Left lobe of liver (tissue), 2 donors: ENCODE data around the gene AMPH. TPM values are rescaled to one million over a fixed set of nuclear protein-coding genes. Genes with fewer than 3 reads are reported as not detected.
A peak's percentile ranks its signal among the peaks of the same experiment; 100 is the strongest.

ENCODE experiments used
- ATAC-seq: fragments of 200-7000 bp; cut with Tn5 transposase; one replicate; pipeline ENCODE4 v1.9.1; 2020; ENCODE audit warnings: mild to moderate bottlenecking, moderate library complexity
- DNase-seq: peaks from one replicate; pipeline ENCODE4 v3.0.0-alpha.2; 2020; ENCODE audit warnings: low spot score
- total RNA-seq: library from RNA; stranded (reverse); gene quantifications from one replicate; pipeline ENCODE4 v1.2.1, GENCODE V29; 2021
- donor health status: DM: no; HTN: no; CAD: no; lungs with moderate emphysema.
- donor health status: DM: no; HTN: yes; CAD: no.

AMPH gene
- total RNA-seq, 1 donor from 2014 or later: 1.1 TPM

DNA sequence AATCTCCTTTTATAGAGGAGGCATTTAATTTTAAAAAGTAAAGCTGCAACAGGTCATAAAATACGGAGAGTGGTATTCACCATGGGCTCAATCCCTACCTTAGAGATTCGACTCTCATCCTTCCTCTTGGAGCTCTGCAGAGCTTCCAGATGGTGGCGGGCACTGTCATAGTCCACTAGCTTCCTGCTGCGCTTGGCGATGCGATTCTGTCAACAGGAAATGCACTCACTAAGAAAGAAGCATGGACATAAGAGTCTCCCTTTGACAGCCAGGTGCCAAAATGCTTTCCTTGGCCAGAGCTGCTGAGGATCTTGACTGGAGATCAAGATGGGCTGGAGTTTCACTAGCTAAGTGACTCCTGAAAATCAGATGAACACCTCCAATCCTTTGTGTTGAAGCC lies 154.4 kb downstream of the AMPH start:
- no peak for DNase-seq
- no peak for ATAC-seq

DNA sequence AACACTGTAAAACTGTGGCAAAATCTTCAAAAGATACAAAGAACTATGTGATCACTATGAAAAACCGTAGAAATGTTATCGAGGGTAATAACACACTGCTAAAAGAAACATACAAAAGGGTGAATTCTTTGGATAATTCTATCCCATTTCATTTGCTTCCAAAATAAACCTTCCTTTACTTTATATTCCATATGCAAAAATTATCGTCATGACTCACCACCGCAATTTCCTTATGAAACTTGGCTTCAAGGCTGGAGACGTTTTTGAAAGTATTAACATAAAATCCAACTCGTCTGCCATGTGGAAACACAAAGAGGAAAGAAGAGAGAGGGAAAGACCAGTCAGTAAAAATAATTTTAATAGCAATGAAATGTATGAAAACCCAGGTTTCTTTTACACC lies 165.2 kb downstream of the AMPH start:
- ATAC-seq (no peak), DNase-seq (no peak)

DNA sequence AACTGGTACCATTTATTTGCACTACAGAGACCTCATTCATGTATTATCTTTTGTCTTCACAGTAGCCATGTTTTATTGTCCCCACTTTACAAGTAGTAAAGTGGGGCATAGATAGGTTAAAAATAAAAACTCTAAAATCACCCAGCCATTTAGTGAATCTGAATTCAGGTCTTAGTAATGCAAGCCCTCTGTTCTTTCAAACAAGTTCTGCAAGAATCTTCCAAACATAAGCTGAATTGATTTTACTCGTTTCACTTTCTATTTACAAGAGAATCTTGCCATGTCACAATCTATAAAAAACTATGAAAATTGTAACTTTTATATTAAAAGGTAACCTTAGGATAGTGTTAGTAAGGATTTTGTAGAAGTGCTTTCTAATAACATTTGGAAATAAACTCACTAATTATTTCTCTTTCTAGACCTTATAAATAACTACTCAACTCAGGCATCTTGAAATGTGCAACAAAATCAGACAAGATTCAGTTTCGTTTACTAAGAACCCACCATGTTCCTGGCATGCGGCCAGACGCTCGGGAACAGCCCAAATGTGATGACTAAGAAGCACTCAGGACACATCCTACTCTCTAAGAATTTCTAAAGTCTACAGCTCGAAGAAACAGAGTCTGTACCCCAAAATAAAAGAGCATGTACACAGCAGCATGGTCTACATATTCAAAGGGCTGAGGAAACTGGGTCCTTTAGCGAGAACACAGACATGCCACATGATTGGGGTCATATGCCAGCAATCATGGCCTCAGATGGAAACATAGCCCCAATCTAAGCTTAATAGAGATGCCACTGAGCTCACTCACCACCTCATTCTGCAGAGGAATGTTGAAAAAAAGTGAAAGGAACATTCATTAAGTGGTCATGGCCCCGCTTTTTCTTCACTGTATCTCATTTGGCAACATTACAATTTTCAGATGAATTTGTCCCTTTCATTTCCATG lies 167.6 kb downstream of the AMPH start:
- DNase-seq (peak; percentile 48), ATAC-seq (no peak)

DNA sequence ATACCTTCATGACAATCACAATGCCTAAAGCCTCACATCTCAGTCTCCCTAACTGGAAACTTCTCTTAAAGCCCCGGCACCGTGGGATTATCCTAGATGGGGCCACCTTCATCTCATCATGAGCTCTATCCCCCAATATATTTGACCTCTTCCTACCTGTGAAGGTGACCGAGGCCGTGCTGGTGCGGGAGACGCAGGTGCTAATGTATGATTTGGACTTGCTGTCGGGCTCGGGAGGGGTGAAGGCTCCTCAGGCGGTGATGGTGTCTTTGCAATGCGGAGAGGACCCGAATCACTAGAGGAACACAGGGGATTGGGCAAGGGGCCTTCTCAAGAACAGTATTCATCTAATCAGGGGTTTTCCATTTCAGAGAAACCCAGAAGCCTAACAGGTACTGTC lies 168.4 kb downstream of the AMPH start:
- ATAC-seq (no peak), DNase-seq (no peak)

DNA sequence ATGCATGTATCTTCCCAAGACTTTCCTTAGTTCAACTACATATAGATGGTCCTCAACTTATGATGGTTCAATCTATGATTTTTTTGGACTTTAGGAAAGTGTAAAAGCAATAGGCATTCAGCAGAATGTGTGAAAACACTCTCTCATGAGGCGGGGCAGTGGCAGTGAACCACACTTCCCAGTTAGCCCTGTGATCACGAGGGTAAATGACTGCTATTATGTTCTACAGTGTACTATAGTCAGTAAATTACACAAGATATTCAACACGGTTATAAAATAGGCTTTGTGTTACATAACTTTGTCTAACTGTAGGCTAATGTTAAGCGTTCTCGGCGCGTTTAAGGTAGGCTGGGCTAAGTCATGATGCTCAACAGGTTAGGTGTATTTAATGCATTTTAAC lies 169.3 kb downstream of the AMPH start:
- DNase-seq: no peak
- no peak for ATAC-seq

DNA sequence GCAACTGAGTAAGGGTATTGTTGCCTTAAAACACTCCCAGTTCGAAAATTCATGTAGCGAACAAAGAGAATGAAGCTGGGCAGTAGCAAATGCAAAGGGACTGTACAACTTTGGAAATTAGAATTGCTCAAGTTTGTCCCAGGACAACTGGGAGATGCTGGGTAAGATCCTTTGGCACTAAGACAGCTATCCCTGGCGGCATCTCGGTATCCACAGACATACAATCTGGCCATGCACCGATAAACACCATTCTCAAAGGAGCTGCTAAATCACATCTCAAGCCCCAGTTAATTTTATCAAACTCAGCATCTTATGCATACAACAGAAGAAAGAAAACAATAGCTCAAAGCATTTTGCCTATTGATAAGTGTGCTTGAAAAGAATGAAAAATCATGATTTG lies 177.3 kb downstream of the AMPH start:
- no peak for DNase-seq
- no peak for ATAC-seq

DNA sequence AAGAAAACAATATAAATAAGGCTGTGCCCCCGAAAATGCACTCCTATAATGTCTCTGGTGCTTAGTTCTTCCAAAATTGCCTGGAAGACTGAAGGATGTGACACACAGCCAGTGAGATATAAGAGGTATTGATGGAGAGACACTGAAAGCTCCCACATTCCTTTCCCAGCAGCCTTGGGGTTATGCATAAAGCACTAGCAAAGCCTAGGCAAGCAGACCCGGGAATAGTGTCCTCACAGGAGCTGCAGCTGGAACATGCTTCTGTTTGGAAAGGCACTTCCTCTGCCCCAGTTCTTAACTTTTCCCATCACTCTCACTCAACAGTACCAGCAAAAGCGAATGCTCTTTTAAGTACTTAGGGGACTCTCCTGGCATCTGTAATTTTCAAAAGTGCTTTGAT lies 178.0 kb downstream of the AMPH start:
- DNase-seq (no peak), ATAC-seq (no peak)

DNA sequence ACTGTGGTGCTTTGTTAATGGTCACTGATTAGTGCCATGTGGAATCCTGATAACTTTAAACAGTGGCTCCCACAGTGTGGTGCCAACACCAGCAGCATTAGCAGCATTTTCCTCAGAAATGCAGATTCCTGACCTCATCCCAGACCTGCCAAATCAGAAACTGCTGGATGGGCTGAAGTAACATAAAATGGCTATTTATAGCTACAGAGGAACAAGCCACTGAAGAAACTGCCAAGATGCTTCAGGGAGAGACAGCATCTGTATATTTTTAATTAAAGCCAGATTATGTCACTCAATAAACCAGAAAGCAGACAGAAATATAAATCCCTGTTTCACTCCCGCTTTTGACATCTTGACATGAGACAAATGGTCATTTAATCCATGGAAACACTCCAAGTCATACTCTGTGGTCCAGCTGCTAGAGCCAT lies 178.5 kb downstream of the AMPH start:
- DNase-seq: no peak
- no peak for ATAC-seq

DNA sequence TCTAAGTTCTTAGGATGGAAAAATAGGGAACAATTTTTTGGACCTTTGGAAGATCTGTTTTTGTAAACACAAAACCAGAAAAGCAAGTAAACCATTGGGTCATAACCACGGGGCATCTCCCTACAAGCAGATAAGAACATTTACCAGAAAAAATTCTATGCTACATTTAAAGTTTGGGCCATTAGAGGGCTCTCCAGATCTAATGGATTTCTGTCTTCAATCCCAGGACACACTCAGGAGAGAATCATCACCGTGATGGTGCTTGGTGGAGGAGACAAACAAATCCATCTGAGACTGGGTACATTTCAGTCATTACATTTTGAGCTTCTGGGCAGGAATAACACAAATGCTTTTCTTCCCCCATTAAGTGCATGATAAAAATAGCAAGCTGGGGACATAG lies 179.3 kb downstream of the AMPH start:
- peak; percentile 71 for ATAC-seq

DNA sequence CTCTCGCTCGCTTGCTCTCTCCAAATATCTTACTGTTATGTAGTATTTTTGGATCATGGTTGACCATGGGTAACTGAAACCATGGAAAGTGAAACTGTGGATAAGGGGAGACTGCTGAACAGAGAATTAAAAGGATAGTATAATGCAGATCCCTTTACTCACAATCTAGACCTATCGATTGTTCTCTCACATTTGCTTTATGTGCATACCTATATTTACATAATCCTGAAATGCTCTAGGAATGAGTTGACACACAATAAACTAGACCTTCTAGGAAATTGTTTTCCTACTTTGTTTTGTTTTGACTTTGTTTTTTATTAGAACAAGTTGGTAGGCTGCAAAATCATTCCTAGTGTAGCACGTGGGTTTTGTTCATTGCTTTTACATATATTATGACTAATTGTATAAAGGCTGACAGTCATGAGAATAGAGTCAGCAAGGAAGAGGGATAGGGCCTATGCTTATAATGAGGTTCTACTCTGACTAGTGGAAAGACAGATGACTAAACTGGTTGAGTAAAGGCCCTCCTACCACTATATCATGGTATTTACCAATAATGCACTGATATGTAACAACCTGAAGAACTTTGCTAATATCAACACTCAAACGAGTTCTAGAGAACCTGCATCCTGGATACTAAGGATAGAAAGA lies 182.5 kb downstream of the AMPH start:
- ATAC-seq (no peak), DNase-seq (no peak)

More for the DNA sequence above, 179.3 kb downstream of the AMPH start:
- DNase-seq: no peak

DNA sequence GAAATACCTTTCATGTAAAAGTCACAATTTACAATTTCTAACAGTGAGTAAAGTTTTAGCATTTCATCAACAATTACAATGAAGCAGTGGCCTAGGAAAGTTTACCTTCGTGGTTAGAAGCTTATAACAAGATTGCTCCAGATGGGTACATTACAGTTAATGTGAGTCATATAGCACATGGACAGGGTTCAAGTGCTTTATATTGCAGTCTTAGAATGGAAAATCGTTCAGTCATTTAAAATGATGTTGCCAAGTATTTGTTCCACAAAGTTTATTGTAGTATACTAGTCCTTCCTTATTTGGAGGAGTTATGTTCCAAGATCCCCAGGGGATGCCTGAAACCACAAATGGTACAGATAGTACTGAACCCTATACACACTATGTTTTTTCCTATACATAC lies 183.1 kb downstream of the AMPH start:
- ATAC-seq (no peak), DNase-seq (no peak)

DNA sequence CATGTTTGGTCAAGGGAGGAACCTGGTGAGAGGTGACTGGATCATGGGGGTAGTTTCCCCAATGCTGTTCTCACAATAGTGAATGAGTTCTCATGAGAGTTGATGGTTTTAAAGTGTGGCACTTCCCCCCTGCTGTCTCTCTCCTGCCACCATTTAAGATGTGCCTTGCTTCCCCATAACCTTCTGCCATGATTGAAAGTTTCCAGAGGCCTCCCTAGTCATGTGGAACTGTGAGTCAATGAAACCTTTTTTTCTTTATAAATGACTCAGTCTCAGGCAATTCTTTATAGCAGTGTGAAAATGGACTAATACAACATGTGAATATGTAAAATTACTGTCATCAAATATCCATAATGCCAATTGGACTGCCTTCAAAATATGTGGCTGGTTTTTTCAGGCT lies 192.2 kb downstream of the AMPH start:
- ATAC-seq: no peak
- no peak for DNase-seq

DNA sequence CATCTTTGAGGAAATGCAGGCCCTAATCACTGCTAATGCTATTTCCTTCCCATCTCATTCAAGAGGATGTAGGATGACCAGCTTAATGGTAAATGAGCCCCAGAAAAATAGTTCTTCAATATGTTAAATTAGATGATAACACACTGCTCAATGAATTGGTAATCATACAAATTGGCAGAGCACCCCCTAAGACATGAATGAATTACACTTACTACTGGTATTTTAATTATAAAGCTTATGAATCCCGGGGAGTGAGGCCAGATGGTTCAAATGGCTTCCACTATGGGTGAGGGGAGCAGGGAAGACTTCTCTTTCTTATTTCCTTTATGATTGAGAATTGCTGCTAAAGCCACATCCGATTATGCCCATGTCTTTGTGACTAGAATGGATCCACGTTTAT lies 198.5 kb downstream of the AMPH start:
- ATAC-seq (no peak), DNase-seq (no peak)

DNA sequence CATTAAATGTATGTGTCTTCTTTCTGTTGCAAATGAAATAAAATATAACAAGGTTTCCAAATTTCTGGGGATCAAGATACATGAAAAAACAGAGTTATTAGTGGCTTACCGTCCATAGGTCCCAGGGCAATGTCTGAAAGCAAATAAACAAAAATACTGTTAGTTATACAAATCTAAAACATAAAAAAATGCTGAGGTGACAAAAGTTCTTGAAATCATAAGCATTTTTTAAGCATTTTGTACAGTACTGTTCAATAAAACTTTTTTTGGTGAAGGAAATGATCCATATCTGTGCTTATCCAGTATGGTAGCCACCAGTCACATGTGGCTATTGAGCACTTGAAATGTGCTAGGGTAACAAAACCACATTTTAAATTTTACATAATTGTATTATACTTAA lies 199.1 kb downstream of the AMPH start:
- ATAC-seq (no peak), DNase-seq (no peak)

DNA sequence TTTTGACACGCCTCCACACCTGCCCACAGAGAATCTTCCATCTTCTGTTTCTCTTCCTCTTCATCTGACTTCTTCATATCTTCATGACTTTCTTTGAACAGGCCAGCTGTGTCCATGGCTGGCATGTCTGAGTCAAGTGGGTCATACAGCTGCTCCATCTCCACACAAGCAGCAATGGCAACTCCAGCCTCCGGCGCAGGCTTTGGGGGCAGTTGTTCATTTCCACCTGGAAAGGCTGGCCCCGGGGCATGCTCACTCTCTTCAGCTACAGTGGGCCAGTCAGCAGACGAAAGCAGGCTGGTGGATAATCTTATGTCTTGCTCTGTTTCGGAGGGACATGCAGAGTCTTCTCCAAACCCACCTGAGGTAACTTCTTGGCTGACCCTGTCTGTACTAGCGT lies 202.1 kb downstream of the AMPH start:
- ATAC-seq: no peak
- no peak for DNase-seq

DNA sequence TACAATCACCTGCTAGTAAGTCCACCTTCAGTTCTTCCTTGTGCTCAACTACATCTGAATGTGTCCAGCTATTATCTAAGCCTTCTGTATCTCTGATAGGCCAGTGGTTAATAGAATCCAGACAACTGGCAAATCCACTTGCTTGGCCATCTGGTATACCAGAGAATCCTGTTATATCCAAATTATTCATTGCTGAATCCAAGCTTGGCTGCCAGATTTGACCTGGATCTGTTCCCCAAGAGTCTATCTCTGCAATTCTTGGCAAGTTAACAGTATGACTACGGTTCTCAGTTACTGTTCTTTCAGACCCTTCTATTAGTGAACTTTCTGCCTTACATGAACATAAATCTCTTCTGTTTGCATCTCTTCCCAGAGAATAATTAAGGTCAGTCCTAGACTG lies 203.1 kb downstream of the AMPH start:
- DNase-seq: no peak
- no peak for ATAC-seq

DNA sequence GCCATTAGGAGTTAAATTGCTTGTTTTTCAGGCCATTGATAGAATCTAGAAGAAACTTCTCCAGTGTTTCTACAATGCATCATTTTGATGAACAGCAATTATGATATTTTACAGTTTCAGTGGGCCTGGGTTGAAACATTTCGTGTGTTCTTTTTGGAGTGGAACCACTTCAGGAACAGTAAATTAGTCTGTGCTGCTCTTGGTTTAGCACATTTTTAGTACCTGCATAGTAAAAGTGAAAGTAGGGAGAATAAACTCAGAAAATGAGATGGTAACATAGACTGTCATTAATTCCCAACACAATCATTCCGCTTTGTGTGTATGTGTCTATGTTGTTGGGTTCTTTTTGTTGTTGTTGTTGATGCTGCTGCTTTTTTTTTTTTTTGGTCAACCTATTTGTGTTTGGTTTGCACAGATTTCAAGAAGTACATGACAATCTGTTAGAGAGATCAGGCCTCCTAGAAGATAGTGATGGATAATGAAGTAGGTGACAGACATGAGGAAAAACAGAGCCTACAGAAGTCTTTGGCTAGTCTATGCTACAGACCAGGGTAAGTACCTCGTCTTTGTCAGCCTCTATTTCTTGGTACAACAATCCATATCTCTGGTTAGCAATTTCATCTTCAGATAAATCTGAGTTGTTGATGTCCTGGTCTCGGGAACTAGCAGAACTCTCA lies 203.8 kb downstream of the AMPH start:
- no peak for DNase-seq
- ATAC-seq: no peak

DNA sequence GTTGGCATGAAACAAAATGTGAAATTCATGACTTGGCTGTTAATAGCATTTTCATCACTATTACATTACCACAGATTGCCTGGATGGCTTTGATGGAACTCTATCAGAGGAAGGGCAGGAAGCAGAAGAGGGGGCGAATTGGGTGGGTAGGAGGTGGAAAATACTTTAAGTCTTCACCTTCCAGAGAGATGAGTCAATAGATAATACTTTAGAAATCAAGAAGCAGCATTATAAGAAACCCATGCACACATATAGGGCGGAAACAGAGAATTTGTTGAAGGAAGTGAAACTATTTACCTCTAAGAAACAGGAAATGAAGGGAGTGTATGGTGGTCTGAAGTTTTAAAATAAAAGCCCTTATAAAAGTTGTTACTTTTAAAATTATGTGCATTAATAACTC lies 205.7 kb downstream of the AMPH start:
- DNase-seq (no peak), ATAC-seq (no peak)

DNA sequence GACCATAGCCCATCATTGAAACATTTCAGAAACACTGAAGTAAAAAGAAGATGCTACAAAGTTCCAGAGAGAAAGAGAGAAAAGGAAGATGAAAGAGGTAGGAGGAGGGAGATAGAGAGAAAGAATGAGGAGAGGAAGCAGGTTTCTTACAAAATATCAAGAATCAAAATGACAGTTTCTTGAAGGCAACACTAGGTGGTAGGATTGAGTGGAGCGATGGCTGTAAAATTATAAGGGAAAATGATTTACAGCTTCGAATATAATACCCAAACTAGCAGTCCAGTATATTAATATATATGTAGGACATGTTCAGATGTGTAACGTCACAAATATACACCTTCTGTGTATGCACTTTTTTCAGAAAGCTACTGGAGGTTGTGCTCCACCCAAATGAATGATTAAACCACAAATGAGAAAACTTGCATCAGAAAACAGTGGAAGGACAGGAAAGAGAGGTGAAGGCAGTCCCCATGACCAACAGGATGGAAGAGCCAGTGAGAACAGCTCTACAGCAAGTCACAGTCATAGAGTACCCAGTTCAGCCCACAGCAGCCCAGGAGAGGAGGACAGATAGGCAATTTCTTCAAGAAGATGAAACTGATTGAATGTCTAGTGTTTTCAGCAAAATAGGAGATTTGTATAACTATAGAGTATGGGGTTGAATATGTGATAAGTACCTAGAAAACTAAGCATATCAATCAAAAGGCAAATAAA lies 206.3 kb downstream of the AMPH start:
- ATAC-seq: no peak
- no peak for DNase-seq

DNA sequence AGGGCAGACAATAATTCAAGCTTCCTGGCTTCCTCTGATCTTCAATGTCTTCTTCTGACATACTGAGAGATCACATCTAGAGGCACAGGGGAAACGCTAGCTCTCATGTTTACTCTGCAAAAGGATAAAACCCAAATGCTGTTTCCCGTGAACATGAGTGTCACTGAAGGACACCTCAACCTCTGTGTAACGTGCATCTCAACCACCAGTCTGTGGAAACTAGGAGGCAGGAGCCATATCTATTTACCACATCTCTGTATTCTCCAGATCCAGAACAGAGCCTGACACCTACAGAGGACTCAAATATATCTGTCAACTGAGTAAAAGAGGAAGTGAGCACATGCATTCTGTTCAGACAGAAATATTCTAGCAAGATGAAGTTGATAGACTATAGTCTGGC lies 217.4 kb downstream of the AMPH start:
- ATAC-seq (no peak), DNase-seq (no peak)

DNA sequence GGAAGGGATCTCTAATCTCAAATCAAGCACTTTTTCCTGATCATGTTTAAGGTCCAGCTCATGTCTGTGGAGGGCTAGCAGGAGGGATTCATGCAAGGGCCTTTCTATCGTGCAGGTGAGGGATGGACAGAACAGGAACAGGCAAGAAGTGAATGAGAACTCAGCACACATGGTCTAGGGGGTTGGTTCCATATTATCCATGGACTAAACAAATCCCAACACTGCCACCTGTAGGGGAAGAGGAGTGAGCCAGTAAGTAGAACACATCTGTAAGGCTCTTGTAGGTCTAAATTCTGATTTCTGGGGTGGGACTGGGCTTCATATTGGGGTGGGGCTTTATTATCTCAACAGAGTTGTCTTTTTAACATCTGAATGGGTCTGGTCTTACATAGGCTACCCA lies 219.8 kb downstream of the AMPH start:
- no peak for DNase-seq
- ATAC-seq: peak; percentile 37
